Activated CD4-positive, alpha-beta T cell treated with anti-CD3 and anti-CD28 coated beads, Interleukin-2, amount 50 U/mL, for 1 hour (primary cell): ENCODE results near the gene RNF215.
"Not testable (repeated sequence)": the region's sequence is repeated elsewhere in the genome, so short reads cannot be mapped to it uniquely, and the experiment has no call there.

Source experiments
- DNase-seq: peaks from one replicate; pipeline ENCODE4 v3.0.0-alpha.2; 2020

The RNF215 gene

DNA sequence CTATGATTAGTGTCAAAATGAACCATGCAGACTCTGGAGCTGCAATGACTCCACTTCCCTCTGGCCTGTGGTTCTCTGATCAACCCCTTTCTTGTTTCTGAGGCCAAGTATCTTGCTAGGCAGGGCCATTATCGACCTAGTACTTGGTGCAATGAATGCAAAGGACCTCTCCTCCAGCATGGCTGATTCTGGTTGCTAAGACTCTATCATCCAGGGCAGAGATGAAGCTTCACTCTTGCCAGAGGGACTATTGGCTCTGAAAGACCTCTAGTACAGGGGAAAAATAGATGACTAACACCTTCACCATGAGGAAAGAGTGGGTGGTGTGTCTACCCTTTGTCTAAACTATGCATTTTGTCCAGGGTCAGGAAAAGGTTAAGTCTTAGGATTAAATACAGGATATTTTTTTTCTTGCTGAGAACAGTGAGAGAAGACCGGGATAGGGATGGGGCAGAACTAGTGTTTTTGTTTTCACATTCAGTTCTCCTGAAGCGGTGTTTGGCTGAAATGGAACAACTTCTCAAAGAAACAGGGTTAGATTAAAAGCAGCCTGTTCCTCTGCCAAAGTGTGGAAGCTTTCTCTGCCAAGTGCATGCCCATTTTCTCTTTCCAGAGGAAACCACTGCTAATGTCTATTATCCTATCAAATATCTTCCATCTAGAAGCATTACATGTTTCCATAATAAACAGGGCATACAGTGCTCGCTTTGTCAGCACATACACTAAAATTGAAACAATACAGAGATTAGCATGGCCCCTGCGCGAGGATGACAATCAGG, 33.3 kb upstream of the RNF215 start:
- no peak for DNase-seq

DNA sequence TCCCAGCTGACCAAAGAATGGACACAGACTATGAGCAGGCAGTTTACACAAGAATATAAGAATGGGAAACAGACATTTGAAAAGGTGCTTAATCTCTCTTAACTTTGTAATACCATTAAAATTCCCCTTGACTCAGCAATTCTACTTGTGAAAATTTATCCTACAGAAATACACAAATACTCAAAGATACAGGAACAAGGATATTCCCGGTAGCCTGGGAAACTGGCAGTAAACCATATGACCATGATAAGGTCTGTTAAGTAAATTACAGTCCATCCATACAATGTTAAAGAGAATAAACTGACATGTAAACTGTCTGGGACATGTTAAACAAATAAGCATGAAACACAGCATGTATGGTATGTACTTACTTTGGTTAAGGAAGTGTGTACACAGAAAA, 29.6 kb upstream of the RNF215 start:
- DNase-seq = no peak

DNA sequence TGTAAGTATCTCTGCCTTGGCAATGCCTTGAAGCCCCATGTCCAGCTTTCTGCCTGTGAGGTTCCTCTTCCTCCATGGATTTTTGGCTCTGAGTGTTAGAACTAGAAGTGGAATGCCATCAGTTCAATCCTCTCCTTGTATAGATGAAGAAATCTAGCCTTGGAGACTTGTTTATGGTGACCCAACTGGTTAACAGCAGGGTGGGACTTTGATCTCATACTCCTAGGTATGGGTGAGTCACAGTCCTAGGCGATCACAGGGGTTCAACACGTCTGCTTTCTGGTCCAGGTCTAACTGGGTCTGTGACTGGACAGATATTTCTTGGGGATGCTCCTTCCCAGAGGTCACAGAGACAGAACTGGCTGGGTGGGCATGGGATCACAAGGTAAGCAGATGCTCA, 29.2 kb upstream of the RNF215 start:
- DNase-seq = no peak

DNA sequence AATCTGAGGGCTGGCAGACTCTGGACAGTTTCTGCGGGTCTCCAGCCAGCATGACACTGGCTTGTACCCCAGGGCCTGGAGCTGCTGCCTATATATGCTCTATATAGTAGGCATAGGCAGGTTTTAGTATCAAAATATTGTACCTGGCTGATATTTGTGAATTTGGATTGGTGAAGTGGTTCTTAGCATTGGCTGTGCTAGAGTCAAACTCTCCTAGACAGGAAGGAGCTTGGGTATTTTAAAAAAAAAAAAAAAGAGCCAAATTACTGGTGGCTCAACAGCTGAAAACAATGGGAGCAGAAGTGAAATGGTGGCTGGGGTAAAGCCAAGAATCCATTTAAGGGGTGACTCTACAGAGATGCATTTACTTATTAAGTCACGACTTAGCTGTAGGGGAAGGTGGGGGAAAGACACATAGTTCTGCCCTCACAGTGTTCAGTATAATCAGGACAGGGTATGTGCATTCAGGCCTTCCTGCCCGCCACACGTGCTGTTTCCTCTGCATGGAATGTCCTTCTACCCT, 27.4 kb upstream of the RNF215 start:
- no peak for DNase-seq

DNA sequence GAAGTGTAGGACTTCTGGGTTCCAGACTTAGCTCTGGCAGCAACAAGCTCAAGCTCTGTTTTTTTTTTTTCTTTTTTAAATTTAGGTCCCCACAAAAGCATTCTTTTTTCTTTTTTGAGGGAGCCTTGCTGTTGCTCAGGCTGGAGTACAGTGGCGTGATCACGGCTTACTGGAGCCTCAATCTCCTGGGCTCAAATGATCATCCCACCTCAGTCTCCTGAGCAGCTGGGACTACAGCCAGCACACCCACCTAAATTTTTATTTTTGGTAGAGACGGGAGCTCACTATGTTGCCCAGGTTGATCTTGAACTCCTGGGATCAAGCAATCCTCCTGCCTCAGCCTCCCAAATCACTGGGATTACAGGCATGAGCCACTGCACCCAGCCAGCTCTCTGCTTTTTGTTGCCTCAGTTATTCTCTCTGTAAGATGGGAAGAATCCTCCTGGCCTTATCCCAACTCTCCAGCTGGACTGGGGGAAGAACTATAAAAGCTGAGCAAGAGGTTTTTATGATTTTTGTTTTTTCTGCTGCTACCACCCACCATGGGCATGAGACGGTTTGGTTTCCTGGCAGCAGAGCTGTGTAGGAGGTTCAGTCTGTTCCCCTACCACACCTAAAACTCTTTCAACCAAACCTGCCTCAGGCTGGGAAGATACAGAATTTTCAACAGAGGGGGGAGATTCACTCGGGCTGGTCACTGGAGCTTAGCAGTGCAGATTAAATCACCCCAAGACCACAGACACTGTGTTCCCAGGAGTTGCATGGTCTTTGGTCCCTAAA, 26.7 kb upstream of the RNF215 start:
- DNase-seq = no peak

DNA sequence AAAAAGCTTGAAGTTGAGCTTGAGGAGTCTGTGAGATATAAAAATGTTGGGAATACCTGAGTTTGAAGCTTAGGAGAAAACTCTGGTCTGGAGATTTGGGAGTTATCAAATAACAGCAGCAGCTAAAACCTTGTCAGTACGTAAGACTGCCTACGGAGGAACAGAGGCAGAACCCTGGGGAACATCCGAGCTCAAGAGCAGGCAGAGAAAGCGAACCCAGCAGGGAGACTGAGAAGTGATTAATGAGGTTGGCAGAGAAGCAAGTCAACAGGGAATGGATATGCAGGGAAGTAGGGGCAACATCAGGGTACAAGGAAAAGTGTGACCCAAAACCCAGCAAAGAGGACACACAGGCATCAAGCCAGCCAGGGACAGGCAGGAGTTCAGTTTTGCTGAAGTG, 25.8 kb upstream of the RNF215 start:
- no peak for DNase-seq

DNA sequence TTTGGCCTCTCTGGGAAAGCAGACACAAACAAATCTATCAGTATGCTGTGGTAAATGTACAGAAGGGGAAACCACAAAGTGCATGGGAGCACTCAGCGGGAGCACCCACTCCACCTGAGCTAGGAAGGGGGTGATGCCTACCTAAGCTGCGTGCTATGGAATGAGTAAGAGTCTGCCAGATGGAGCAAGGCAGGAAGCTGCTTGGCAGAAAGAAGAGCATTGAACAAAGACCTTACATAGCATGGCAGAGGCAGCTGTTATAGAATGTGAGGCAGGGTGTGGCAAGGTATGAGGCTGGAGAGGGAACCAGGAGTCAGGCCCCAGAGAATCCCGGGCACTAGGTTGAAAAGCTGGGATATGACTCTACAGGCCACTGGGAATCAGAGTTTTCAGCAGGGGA, 24.6 kb upstream of the RNF215 start:
- DNase-seq = no peak

DNA sequence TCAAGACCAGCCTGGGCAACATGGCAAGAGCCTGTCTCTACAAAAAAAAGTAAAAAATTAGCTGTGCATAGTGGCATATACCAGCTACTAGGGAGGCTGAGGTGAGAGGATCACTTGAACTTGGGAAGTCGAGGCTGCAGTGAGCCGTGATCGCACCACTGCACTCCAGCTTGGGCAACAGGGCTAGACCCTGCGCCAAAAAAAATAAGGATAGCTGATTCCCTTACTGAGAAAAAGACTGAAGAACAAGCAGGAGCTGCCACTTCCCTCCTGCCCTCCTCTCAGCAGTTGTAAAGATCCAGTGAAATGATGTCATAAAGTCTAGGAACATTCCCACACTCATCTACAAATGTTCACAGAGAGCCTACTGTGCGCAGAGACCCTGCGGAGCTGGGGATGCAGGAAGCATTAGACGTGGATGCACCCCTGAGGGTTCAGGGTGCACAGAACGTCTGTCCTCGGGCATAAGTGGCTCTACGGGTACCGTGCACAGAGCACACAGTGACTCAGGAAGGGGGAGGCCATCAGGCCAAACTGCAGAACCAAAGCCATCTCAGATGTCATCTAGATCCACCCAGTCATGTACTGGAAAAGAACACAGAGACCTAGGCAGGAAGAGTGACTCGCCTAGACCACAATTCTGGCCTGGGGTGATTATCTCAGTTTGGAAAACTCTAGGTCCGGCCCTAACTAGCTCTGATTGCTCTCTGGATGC, 21.3 kb upstream of the RNF215 start:
- no peak for DNase-seq

DNA sequence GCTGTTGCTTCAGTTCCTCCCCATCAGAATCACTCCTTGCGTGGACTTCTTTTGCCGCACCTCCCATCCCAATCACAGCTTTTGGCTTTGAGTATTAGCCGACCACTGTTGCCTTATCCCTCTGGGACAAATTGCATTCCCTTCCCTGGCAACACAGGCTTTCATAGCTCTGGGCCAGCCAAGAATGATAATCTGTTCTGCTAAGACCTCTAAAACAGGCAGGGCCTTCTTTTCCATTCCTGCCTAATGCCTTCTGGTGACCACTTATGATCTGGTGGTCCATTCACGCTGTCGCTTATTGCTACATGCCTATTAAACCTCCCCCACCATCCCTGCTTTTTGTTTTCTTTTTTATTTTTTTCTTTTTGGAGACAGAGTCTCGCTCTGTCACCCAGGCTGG, 19.2 kb upstream of the RNF215 start:
- no peak for DNase-seq

DNA sequence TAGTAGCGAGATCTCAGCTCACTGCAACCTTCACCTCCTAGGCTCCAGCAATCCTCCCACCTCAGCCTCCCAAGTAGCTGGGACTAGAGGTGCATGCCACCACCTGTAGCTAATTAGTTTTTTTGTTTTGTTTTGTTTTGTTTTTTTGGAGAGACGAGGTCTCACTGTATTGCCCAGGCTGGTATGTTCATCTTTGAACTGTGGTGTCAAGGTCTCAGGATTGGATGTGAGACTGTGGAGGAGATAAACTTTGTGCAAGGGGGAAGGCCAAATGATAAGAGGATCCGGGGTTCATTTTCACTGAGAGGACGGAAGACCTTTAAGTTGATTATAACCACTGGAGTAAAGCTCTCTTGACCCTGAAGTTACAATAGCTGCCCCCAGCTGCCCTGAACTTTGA, 18.5 kb upstream of the RNF215 start:
- DNase-seq = no peak

DNA sequence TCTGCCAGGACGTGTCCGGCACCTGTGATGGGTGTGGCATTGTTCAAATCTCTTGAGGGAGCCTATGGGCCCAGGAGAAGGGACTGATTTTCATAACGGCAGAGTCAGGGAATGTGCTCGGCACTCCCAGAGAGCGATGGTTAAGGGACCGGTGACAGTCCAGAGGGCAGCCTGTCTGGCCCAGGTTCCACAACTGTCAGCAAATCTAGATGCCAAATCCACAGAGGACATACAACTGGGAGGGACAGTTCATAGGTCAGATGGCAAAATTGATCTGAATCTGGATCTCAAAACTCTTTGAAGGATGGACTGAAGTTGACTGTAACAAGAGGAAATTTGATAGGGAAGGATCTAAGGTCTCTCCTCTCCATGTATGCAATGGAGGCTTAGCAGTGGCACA, 17.1 kb upstream of the RNF215 start:
- DNase-seq = no peak

DNA sequence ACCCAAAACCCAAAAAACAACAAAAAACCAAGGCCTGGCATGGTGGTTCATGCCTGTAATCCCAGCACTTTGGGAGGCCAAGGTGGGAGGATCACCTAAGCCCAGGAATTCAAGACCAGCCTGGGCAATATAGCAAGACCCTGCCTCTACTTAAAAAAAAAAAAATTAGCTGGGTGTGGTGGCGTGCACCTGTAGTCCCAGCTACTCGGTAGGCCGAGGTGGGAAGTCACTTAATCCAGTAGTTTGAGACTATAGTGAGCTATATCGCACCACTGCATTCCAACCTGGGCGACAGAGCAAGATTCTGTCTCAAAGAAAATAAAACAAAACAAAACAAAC, 15.5 kb upstream of the RNF215 start:
- not testable (repeated sequence) for DNase-seq

DNA sequence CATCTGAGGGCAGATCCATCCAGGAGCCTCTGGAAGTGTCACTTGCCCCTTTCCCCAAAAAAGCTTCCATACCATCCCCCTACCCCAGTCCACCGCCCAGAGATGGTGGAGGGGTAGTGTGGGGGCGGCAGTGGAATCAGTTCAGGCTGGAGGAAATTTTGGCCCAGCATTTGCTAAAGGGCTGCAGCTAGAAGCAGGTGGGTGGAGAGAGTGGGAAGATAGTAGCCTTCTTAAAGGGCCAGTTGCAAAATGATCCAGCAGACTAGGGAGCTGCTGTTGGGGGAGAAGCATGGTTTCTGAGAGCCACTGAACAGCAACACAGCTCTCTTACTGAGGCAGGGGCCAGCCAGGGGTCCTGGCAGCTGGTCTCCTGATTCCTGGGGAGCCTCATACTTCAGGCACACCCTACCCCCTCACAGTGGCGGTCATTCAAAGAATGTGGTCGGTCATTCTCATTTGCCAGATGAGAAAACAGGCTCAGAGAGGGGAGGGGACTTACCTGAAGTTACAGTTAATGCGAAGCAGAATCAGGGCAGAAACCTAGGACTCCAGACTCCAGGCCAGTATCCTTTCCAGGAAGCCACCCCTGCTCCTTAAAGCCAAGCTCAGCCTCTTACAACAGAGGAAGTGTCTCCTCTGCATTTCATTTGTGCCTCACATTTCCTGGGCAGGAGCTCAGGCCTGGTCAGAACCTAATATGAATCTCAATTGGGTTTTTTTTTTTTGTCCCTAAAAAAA, 15.0 kb upstream of the RNF215 start:
- DNase-seq = no peak

DNA sequence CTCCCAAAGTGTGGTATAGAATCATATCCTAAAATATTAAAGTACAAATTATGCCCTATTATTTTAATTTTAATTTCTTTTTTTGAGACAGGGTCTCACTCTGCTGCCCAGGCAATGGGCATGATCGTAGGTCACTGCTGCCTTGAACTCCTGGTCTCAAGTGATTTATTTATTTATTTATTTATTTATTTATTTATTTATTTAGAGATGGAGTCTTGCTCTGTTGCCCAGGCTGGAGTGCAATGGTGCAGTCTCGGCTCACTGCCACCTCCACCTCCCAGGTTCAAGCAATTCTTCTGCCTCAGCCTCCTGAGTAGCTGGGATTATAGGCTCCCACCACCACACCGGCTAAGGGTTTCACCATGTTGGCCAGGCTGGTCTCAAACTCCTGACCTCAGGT, 13.8 kb upstream of the RNF215 start:
- not testable (repeated sequence) for DNase-seq

DNA sequence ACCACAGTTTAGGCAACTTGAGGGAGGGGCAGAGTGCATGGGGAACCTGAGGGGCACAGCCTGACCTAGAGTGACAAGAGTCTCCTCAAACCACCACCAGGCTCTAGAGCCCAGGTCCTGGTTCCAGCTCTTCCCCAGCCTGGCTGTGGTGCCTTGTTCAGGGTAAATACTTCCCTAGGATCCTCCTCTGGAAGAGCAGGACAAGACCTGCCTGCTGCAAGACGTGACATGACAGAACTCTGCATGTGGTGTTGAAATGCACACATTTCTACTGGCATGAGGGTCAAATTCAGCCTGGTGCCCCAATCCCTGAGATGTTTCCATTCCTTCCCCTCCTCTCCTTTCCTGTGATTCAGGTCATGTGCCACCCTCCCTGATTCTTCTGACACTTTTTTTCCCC, 12.9 kb upstream of the RNF215 start:
- DNase-seq = no peak

DNA sequence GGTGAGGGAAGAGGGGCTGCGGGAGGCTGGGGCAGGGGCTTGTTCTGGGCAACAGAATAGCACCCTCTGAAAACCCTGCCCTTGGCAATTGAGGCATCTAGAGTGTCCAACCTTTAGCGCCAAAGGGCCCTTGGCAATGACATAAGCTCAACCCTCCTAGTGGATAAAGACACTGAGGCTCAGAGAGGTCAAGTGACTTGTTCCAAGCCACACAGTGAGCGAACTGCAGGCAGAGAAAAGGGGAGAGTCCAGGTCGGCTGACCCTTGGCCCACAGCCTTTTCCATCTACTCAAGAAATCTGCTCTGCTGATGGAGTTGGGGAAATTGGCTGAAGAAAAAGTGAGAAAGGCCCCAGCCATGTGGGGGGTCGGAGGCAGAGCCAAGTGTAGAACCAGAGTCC, 12.5 kb upstream of the RNF215 start:
- DNase-seq = no peak

DNA sequence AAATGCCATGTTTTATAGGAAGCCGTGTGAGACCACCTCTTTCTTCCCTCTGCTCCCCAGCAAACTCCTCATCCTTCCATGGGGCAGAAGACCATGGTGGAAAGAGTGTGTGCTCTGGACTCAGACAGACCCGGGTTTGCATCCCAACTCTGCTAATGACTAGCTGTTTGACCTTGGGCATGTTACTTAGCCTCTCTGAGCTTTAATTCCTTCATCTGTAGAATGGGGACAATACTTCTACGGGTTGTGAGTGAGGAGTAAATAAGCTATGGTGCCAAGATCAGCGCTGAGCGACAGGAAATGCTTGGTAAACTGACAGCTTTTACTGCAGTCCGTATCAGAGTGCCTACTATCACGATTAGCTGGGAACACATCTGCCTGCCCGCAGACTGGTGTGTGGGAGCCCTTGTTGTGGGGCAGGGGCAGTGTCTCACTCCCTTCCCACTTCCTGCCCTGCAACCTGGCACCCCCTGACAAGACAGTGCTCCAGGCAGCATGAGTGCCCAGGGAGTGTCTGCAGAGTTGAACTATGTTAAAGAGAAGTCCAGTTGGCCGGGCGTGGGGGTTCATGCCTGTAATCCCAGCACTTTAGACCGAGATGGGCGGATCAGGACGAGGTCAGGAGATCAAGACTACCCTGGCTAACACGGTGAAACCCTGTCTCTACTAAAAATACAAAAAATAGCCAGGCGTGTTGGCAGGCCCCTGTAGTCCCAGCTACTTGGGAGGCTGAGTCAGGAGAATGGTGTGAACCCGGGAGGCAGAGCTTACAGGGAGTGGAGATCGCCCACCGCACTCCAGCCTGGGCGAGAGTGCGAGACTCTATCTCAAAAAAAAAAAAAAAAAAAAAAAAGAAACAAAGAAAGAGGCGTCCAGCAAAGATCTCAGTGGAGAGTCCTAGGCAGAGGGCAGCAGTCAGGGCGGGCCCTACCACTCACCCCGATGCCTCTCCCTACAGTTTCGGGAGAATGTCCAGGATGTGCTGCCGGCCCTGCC, 11.8 kb upstream of the RNF215 start:
- no peak for DNase-seq

DNA sequence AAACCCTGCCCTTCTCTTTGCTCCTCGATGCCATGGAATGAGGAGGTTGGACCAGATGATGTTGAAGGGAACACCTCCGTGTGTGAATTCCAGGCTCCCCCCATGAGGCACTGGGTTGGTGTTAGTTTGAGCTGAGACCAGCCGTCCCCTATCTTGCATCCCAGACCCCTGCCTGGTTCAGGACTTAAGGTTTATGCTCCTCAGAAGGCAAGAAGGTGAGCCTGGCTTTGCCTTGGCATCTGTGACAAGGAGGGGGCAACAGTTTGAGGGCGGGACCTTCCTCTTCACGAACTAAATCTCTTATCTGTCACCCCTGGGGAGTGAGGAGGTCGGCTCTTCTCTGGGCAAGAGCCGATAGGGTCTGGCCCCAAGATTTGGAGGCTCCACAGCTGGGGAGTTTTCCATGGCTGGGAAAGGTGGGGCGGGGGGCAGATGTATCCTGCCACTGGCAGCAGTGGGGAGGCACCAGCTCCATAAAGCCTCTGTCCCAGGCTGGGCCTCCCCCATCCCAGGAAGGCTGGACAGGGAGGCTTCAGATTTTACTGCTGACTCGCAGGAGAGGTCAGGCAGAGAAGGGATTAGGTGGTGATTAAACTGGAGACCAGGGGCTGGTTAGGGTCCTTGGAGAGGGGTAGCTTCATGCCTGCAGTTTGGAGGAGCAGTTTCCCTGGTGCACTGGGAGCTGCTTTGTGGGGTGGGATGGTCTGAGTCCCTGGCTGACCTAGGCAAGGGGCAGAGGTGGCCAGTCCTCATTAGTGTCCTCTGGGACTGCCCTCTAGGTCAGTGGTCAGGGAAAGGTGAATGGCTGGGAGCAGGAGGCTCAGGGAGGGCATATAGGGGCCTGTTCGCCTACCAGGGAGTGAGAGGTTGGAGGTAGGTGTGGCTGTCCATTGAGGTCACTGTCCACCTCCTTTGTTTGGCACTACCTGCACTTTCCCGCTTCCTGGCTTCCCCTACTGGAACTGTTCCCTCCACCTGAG, 10.7 kb upstream of the RNF215 start:
- DNase-seq = no peak

DNA sequence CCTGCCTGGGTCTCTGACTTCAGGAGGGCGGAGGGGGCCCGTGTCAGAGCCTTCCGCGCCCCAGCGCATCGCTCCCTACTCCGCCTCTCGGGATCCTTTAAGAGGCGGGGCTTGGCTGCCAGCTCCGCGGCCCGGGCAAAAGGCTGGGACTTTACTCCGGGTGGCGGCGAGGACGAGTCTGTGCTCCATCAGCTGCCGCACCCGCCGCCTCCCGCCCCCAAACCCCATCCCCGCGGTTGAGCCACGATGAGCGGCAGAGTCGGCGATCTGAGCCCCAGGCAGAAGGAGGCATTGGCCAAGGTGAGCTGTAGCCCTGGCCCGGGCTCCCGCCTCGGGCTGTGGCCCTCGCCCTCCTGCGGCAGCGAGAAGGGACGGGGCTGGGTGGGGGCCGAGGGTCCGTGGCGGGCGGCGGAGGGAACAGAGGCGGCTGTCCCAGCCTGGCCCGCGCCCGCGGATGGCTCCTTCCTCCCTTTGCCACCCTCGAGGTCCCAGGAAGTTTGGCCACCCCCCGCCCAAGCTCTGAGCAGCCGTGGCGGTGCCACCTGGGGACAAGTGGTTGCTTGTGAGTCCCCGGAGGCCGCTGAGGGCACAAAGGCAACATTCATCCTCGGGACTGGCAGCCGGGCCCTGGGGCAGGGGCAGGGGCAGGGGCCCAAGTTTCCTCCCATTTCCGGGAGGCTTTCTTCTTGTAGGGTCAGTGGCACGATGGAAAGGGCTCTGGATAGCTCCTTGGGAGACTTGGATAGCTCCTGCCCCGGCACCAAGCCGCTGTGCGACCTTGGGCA, 9.9 kb upstream of the RNF215 start, which contains the start of gene SEC14L2:
SEC14L2 (plus strand) TSS at position 148 of the 785 bp plus-strand sequence; CDS start at position 247, 99 bp downstream.
- peak; percentile 60 for DNase-seq
